ENCODE results near the gene CDH4.

DNA sequence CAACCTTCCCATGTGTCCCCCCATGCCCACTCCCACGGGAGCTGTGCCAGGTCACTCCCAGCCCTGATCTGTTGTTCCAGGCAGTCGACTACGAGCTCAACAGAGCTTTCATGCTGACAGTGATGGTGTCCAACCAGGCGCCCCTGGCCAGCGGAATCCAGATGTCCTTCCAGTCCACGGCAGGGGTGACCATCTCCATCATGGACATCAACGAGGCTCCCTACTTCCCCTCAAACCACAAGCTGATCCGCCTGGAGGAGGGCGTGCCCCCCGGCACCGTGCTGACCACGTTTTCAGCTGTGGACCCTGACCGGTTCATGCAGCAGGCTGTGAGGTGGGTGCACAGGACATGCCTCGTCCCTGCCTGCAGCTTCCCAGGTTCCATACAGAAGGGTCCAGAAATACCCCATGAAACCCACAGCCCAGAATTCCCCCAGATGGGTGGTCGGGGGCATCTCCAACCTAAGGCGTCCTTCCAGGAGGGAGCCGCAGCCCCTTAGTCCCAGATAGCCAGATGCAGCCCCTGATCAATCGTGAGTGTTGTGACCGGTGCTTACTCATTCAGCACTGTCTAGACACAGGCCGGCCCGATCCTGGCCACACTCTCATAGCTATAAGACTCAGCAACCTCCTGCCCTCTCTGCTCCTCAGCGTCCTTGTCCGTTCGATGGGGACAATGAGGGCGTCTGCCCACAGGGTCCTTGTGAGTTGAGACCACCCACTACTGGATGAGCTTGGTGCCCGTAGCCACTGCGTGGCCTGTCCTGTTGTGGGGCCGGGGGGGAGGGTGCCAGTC lies 671.5 kb downstream of the CDH4 start:
- no peak for TF ChIP-seq EZH2 (IDR thresholded peaks at IDR 0.05; ENCODE audit: low read depth)
- TF ChIP-seq, protein P1, sequence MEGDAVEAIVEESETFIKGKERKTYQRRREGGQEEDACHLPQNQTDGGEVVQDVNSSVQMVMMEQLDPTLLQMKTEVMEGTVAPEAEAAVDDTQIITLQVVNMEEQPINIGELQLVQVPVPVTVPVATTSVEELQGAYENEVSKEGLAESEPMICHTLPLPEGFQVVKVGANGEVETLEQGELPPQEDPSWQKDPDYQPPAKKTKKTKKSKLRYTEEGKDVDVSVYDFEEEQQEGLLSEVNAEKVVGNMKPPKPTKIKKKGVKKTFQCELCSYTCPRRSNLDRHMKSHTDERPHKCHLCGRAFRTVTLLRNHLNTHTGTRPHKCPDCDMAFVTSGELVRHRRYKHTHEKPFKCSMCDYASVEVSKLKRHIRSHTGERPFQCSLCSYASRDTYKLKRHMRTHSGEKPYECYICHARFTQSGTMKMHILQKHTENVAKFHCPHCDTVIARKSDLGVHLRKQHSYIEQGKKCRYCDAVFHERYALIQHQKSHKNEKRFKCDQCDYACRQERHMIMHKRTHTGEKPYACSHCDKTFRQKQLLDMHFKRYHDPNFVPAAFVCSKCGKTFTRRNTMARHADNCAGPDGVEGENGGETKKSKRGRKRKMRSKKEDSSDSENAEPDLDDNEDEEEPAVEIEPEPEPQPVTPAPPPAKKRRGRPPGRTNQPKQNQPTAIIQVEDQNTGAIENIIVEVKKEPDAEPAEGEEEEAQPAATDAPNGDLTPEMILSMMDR (conservative IDR thresholded peaks at IDR 0.05), result no peak
